WERI-Rb-1 (cell line): ENCODE data around the gene HMGCL.

Experiments
- DNase-seq: peaks from one replicate; pipeline ENCODE4 v3.0.0-alpha.2; 2020
- H3K27ac ChIP-seq: fragments of 250-450 bp; sonication (Bioruptor Pico); 2 replicates; pipeline ENCODE4 v1.5.1; 2020; ENCODE audit warnings: mild to moderate bottlenecking, moderate library complexity
- H3K27me3 ChIP-seq: fragments of 250-450 bp; sonication (Bioruptor Pico); 2 replicates; pipeline ENCODE4 v1.5.1; 2021; ENCODE audit warnings: mild to moderate bottlenecking, low read depth, moderate library complexity; ENCODE audit not compliant: insufficient read depth, severe bottlenecking
- H3K36me3 ChIP-seq: fragments of 250-450 bp; sonication (Bioruptor Pico); 2 replicates; pipeline ENCODE4 v1.5.1; 2020; ENCODE audit warnings: mild to moderate bottlenecking, moderate library complexity
- H3K4me3 ChIP-seq: 2 replicates; pipeline ENCODE4 v1.5.1; 2011; ENCODE audit warnings: low read depth, mild to moderate bottlenecking, control low read depth, low read length
- H3K9me3 ChIP-seq: fragments of 250-450 bp; sonication (Bioruptor Pico); 2 replicates; pipeline ENCODE4 v1.5.1; 2021; ENCODE audit warnings: mild to moderate bottlenecking, moderate library complexity; ENCODE audit not compliant: severe bottlenecking
- TF ChIP-seq, protein P1 (sequence below): IDR thresholded peaks from 2 replicates; pipeline ENCODE4 v1.5.1; 2011; ENCODE audit warnings: low read depth, mild to moderate bottlenecking, control low read depth, inconsistent platforms, low read length

The HMGCL gene

GRCh38 chr1:23763041-23763577, 62.1 kb downstream of the HMGCL start:
- no peak overlapping the region for H3K27ac ChIP-seq
- DNase-seq = no peak
- H3K36me3 ChIP-seq = peaks cover 54% of the 10 kb centered on the region
- no peak overlapping the region for H3K4me3 ChIP-seq
- H3K27me3 ChIP-seq = no peaks in the 10 kb centered on the region
- TF ChIP-seq, protein P1, sequence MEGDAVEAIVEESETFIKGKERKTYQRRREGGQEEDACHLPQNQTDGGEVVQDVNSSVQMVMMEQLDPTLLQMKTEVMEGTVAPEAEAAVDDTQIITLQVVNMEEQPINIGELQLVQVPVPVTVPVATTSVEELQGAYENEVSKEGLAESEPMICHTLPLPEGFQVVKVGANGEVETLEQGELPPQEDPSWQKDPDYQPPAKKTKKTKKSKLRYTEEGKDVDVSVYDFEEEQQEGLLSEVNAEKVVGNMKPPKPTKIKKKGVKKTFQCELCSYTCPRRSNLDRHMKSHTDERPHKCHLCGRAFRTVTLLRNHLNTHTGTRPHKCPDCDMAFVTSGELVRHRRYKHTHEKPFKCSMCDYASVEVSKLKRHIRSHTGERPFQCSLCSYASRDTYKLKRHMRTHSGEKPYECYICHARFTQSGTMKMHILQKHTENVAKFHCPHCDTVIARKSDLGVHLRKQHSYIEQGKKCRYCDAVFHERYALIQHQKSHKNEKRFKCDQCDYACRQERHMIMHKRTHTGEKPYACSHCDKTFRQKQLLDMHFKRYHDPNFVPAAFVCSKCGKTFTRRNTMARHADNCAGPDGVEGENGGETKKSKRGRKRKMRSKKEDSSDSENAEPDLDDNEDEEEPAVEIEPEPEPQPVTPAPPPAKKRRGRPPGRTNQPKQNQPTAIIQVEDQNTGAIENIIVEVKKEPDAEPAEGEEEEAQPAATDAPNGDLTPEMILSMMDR = no peak
- no peaks in the 10 kb centered on the region for H3K9me3 ChIP-seq

DNA sequence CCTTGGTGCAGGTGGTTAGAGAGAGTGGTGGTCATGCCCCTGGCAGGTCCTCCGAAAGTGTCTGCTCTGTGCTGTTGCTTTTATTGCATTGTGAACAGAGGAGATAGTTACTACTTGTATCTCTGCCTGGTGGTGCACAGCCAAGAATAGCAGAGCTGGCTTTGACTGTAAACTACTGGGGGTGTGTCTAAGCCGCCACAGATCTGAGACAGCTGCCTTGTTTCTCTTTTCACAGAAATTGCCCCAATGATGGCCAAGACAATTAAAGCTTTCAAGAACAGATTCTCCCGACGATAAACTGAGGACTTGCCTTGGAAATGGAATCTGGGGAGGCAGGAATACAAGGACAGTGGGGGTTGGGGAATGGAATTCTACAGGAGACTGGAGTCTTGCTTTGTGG, 66.0 kb downstream of the HMGCL start:
- Histone ChIP-seq H3K4me3 (no peak overlapping the region), H3K36me3 (peaks cover 81% of the 10 kb centered on the region), H3K9me3 (no peaks in the 10 kb centered on the region), H3K27ac (no peak overlapping the region), H3K27me3 (no peaks in the 10 kb centered on the region)
- TF ChIP-seq, protein P1 = no peak
- DNase-seq = no peak

- Histone ChIP-seq H3K4me3 (no peak overlapping the region), H3K9me3 (no peaks in the 10 kb centered on the region), H3K36me3 (peaks cover 85% of the 10 kb centered on the region), H3K27me3 (no peaks in the 10 kb centered on the region), H3K27ac (no peak overlapping the region)
- DNase-seq = no peak
- TF ChIP-seq, protein P1 = no peak
Observed at GRCh38 chr1:23757812-23758211, 67.4 kb downstream of the HMGCL start.

GRCh38 chr1:23756676-23757075, 68.6 kb downstream of the HMGCL start:
- no peak for DNase-seq
- TF ChIP-seq, protein P1 = no peak
- H3K9me3 ChIP-seq = no peaks in the 10 kb centered on the region
- no peak overlapping the region for H3K27ac ChIP-seq
- no peak overlapping the region for H3K4me3 ChIP-seq
- peaks cover 96% of the 10 kb centered on the region for H3K36me3 ChIP-seq
- H3K27me3 ChIP-seq = no peaks in the 10 kb centered on the region

- Histone ChIP-seq H3K36me3 (peaks cover 89% of the 10 kb centered on the region), H3K9me3 (no peaks in the 10 kb centered on the region), H3K4me3 (no peak overlapping the region), H3K27me3 (no peaks in the 10 kb centered on the region), H3K27ac (no peak overlapping the region)
- no peak for DNase-seq
- TF ChIP-seq, protein P1 = no peak
Observed at GRCh38 chr1:23752909-23753308, 72.3 kb downstream of the HMGCL start.
